Measurements from ENCODE around the gene PRDM16. TPM values are rescaled to one million over a fixed set of nuclear protein-coding genes. Genes with fewer than 3 reads are reported as not detected.
A peak's percentile ranks its signal among the peaks of the same experiment; 100 is the strongest.

The PRDM16 gene
- total and polyA plus RNA-seq, 2 of the 13 experiments (the other 11 are each of a cell fraction or from before 2014, with no cell fraction given): 0.15 to 0.81 TPM

DNA sequence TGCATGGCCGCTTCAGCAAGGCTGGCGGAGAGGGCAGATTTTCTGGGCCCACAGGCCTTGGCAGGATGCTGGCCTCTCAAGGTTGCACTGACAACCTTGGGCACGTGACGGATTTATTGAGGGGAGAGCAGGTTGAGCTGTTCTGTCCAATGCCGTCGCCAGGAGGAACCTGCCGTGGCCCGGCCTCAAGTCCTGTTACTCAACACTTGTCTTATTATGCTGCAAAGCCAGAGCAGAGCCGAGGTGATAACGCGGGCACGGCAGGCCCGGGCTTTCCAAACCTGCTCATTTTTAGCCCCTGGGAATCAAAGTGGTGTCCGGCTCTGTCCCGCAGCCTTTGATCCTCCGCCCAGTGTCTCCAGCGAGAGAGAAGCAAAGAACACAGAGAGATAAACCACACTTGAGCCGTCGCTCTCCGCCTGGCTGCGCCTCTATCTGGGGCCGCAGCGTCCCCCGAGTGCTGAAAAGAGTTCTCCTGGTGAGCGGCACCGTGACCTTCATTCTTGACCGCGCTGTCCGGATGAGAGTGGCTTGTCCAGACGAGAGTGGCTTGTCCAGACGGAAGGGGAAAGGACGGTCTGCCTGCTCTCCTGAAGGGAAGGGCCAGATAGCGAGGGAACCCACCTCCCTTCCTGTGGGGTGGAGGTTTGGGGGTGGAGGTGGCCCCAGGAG lies 223.2 kb downstream of the PRDM16 start (continued):
- TF ChIP-seq ZBTB26 (CRISPR knock-in tag; IDR thresholded peaks at IDR 0.05; ENCODE audit: borderline replicate concordance) (no peak), KAT7 (CRISPR knock-in tag; IDR thresholded peaks at IDR 0.05; ENCODE audit: borderline replicate concordance) (no peak; the same call in 1 of the 2 replicates), GATA4 (IDR thresholded peaks at IDR 0.05; ENCODE audit: borderline replicate concordance, low read depth) (no peak), CBX5 (CRISPR knock-in tag; IDR thresholded peaks at IDR 0.05; ENCODE audit: borderline replicate concordance) (no peak), THAP11 (CRISPR knock-in tag; IDR thresholded peaks at IDR 0.05) (no peak), NR2F2 (IDR thresholded peaks at IDR 0.05; ENCODE audit: borderline replicate concordance, low read depth) (no peak; the same call in 1 of the 2 replicates), ZC3H13 (CRISPR knock-in tag; IDR thresholded peaks at IDR 0.05) (0 out of 2 replicates have a peak, but pooled peaks have one; percentile 8), ELF1 (CRISPR knock-in tag; IDR thresholded peaks at IDR 0.05) (no peak), ZC3H4 (CRISPR knock-in tag; IDR thresholded peaks at IDR 0.05; ENCODE audit: borderline replicate concordance) (no peak), ZNF747 (CRISPR knock-in tag; IDR thresholded peaks at IDR 0.05; ENCODE audit: borderline replicate concordance) (no peak), KLF12 (CRISPR knock-in tag; IDR thresholded peaks at IDR 0.05; ENCODE audit: borderline replicate concordance) (no peak), WIZ (CRISPR knock-in tag; IDR thresholded peaks at IDR 0.05) (no peak), TP53 (CRISPR knock-in tag; conservative IDR thresholded peaks at IDR 0.05) (no peak), ZMYM2 (CRISPR knock-in tag; IDR thresholded peaks at IDR 0.05) (no peak), TCF7L2 (IDR thresholded peaks at IDR 0.05; ENCODE audit: low read depth, low read length) (peak; percentile 60; the same call in 1 of the 2 replicates), KDM3A (CRISPR knock-in tag; IDR thresholded peaks at IDR 0.05; ENCODE audit: low read depth) (no peak), ZFP91 (CRISPR knock-in tag; IDR thresholded peaks at IDR 0.05; ENCODE audit: borderline replicate concordance) (peak; percentile 19; the same call in 1 of the 2 replicates)
- TF ChIP-seq, protein P1, sequence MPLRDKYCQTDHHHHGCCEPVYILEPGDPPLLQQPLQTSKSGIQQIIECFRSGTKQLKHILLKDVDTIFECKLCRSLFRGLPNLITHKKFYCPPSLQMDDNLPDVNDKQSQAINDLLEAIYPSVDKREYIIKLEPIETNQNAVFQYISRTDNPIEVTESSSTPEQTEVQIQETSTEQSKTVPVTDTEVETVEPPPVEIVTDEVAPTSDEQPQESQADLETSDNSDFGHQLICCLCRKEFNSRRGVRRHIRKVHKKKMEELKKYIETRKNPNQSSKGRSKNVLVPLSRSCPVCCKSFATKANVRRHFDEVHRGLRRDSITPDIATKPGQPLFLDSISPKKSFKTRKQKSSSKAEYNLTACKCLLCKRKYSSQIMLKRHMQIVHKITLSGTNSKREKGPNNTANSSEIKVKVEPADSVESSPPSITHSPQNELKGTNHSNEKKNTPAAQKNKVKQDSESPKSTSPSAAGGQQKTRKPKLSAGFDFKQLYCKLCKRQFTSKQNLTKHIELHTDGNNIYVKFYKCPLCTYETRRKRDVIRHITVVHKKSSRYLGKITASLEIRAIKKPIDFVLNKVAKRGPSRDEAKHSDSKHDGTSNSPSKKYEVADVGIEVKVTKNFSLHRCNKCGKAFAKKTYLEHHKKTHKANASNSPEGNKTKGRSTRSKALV (CRISPR knock-in tag; IDR thresholded peaks at IDR 0.05): 0 out of 2 replicates have a peak, but pooled peaks have one; percentile 44
- TF ChIP-seq, protein P2, sequence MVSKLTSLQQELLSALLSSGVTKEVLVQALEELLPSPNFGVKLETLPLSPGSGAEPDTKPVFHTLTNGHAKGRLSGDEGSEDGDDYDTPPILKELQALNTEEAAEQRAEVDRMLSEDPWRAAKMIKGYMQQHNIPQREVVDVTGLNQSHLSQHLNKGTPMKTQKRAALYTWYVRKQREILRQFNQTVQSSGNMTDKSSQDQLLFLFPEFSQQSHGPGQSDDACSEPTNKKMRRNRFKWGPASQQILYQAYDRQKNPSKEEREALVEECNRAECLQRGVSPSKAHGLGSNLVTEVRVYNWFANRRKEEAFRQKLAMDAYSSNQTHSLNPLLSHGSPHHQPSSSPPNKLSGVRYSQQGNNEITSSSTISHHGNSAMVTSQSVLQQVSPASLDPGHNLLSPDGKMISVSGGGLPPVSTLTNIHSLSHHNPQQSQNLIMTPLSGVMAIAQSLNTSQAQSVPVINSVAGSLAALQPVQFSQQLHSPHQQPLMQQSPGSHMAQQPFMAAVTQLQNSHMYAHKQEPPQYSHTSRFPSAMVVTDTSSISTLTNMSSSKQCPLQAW (CRISPR knock-in tag; IDR thresholded peaks at IDR 0.05): peak; percentile 27; the same call in 1 of the 2 replicates
- TF ChIP-seq, protein P3, sequence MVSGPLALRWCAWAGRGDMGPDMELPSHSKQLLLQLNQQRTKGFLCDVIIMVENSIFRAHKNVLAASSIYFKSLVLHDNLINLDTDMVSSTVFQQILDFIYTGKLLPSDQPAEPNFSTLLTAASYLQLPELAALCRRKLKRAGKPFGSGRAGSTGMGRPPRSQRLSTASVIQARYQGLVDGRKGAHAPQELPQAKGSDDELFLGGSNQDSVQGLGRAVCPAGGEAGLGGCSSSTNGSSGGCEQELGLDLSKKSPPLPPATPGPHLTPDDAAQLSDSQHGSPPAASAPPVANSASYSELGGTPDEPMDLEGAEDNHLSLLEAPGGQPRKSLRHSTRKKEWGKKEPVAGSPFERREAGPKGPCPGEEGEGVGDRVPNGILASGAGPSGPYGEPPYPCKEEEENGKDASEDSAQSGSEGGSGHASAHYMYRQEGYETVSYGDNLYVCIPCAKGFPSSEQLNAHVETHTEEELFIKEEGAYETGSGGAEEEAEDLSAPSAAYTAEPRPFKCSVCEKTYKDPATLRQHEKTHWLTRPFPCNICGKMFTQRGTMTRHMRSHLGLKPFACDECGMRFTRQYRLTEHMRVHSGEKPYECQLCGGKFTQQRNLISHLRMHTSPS (CRISPR knock-in tag; IDR thresholded peaks at IDR 0.05; ENCODE audit: low read depth): no peak
